Mesothelial cell of epicardium (in vitro differentiated cells): ENCODE measurements around the gene MCRIP1. TPM values are rescaled to one million over a fixed set of nuclear protein-coding genes. Genes with fewer than 3 reads are reported as not detected.

Experiments used
- DNase-seq, 2 experiments: peaks; one replicate each; pipeline ENCODE4 v3.0.0; 2021; ENCODE audit warnings: low spot score in 2 of 2; ENCODE audit not compliant: unreplicated experiment in 2 of 2
- H3K27ac Mint-ChIP-seq: 2 replicates; pipeline ENCODE4 v1.8.0; 2021; ENCODE audit warnings: mixed read lengths
- H3K27me3 Mint-ChIP-seq: 2 replicates; pipeline ENCODE4 v1.8.0; 2021; ENCODE audit warnings: low read depth, mixed read lengths
- H3K36me3 Mint-ChIP-seq: 2 replicates; pipeline ENCODE4 v1.8.0; 2021; ENCODE audit warnings: mixed read lengths
- H3K4me1 Mint-ChIP-seq: 2 replicates; pipeline ENCODE4 v1.8.0; 2021; ENCODE audit warnings: mixed read lengths
- H3K4me3 Mint-ChIP-seq: 2 replicates; pipeline ENCODE4 v1.8.0; 2021; ENCODE audit warnings: mild to moderate bottlenecking, moderate library complexity, mixed read lengths
- H3K9me3 Mint-ChIP-seq: 2 replicates; pipeline ENCODE4 v1.8.0; 2021; ENCODE audit warnings: mixed read lengths
- total RNA-seq: library from RNA; stranded (reverse); gene quantifications from 3 replicates; pipeline ENCODE4 v1.2.1, GENCODE V29; 2021
- TF ChIP-seq, protein P1 (sequence below): fragments of 200-600 bp; sonication (generic); IDR thresholded peaks from one replicate; pipeline ENCODE4 v1.5.0; 2021; ENCODE audit warnings: antibody characterized with exemption; ENCODE audit not compliant: unreplicated experiment

MCRIP1 gene
- total RNA-seq, 1 donor from 2014 or later = 104 TPM

DNA sequence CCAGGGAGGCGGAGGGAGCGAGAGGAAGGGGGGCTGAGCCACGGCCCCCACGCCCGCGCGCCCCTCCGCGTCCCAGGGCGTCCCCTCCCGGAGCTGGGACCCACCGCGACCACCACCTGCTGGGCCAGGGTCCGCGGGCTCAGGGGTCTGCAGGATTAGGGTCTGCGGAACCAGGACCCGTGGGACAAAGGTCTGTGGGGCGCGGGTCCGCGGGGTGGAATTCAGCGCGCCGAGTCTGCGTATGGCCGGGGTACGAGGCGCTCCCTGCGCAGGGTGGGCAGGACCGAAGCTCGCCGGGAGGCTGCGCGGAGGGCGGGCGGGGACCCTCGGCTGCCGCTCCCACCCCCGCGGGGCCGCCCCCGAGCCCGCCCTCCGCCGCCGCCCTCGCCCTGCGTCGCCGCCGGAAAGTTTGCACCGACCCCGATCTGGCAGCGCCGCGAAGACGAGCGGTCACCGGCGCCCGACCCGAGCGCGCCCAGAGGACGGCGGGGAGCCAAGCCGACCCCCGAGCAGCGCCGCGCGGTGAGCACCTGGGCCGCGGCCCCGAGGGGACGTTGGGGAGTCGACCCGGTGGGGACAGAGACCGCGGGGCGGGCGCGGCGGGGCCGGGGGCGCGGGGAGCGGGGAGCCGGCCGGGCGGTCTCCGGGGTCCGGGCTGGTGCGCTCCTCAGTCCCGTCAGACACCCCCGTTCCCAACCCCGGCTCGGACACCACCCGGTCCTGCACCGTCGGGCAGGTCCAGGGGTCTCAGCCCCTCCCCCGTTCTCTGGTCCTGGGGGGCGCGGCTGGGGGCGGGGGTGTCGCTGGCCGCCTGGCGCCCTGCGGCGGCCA is 29.1 kb downstream of the MCRIP1 start, which contains the start of gene GCGR:
TSS of gene GCGR (plus strand) at position 423 of the 831 bp plus-strand sequence. CDS start 4,869 bp downstream, outside the sequence.
- Mint-ChIP-seq H3K4me1 (peaks cover 6% of the 10 kb centered on the region), H3K27me3 (peaks cover 84% of the 10 kb centered on the region), H3K4me3 (peak within 1 kb of the TSS; percentile 51), H3K9me3 (peaks cover 4% of the 10 kb centered on the region), H3K27ac (no peak within 1 kb of the TSS), H3K36me3 (no peaks in the 10 kb centered on the region)
- TF ChIP-seq, protein P1, sequence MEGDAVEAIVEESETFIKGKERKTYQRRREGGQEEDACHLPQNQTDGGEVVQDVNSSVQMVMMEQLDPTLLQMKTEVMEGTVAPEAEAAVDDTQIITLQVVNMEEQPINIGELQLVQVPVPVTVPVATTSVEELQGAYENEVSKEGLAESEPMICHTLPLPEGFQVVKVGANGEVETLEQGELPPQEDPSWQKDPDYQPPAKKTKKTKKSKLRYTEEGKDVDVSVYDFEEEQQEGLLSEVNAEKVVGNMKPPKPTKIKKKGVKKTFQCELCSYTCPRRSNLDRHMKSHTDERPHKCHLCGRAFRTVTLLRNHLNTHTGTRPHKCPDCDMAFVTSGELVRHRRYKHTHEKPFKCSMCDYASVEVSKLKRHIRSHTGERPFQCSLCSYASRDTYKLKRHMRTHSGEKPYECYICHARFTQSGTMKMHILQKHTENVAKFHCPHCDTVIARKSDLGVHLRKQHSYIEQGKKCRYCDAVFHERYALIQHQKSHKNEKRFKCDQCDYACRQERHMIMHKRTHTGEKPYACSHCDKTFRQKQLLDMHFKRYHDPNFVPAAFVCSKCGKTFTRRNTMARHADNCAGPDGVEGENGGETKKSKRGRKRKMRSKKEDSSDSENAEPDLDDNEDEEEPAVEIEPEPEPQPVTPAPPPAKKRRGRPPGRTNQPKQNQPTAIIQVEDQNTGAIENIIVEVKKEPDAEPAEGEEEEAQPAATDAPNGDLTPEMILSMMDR = no peak
- peak in 1 of 2 experiments; percentile 21 for DNase-seq

- no peaks in the 10 kb centered on the region for H3K36me3 Mint-ChIP-seq
- peaks cover 76% of the 10 kb centered on the region for H3K27me3 Mint-ChIP-seq
- DNase-seq = peak in 1 of 2 experiments; percentile 14
- H3K4me3 Mint-ChIP-seq = peak overlapping the region; percentile 43
- H3K27ac Mint-ChIP-seq = no peak overlapping the region
- H3K9me3 Mint-ChIP-seq = peaks cover 4% of the 10 kb centered on the region
- peaks cover 6% of the 10 kb centered on the region for H3K4me1 Mint-ChIP-seq
- TF ChIP-seq, protein P1 = no peak
These were observed 30.0 kb downstream of the MCRIP1 start for GRCh38 chr17:81802856-81803643.

- H3K27me3 Mint-ChIP-seq = peaks cover 67% of the 10 kb centered on the region
- TF ChIP-seq, protein P1 = no peak
- peaks cover 4% of the 10 kb centered on the region for H3K9me3 Mint-ChIP-seq
- H3K27ac Mint-ChIP-seq = no peak overlapping the region
- H3K36me3 Mint-ChIP-seq = no peaks in the 10 kb centered on the region
- DNase-seq = peak in 1 of 2 experiments; percentile 13
- peak overlapping the region; percentile 38 for H3K4me3 Mint-ChIP-seq
- peaks cover 6% of the 10 kb centered on the region for H3K4me1 Mint-ChIP-seq
These were observed 30.9 kb downstream of the MCRIP1 start for GRCh38 chr17:81802048-81802758.

DNA sequence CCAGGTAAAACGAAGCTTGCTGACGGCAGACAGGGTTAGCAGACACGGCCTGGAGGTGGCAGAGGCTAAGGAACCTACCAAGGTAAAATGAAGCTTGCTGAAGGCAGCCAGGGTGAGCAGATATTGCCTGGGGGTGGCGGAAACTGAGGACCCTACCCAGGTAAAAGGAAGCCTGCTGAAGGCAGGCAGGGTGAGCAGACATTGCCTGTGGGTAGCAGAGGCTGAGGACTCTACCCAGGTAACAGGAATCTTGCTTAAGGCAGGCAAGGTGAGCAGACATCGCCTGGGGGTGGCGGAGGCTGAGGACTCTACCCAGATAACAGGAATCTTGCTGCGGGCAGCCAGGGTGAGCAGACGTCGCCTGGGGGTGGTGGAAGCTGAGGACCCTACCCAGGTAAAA is 31.8 kb downstream of the MCRIP1 start:
- Mint-ChIP-seq H3K9me3 (peaks cover 4% of the 10 kb centered on the region), H3K27ac (no peak overlapping the region), H3K4me3 (no peak overlapping the region), H3K27me3 (peaks cover 59% of the 10 kb centered on the region), H3K36me3 (no peaks in the 10 kb centered on the region), H3K4me1 (peaks cover 6% of the 10 kb centered on the region)
- TF ChIP-seq, protein P1 = no peak
- DNase-seq = no peak

- TF ChIP-seq, protein P1 = no peak
- no peak overlapping the region for H3K4me3 Mint-ChIP-seq
- H3K27me3 Mint-ChIP-seq = peaks cover 6% of the 10 kb centered on the region
- H3K9me3 Mint-ChIP-seq = no peaks in the 10 kb centered on the region
- no peak for DNase-seq
- no peaks in the 10 kb centered on the region for H3K4me1 Mint-ChIP-seq
- H3K36me3 Mint-ChIP-seq = no peaks in the 10 kb centered on the region
- no peak overlapping the region for H3K27ac Mint-ChIP-seq
These were observed 38.6 kb downstream of the MCRIP1 start for GRCh38 chr17:81794509-81794908.
